Measurements from ENCODE around the gene LTO1. TPM values are rescaled to one million over a fixed set of nuclear protein-coding genes. Genes with fewer than 3 reads are reported as not detected.

LTO1 gene
- total and polyA plus RNA-seq, 2 of the 13 experiments (the other 11 are each of a cell fraction or from before 2014, with no cell fraction given): 11.8 to 15.0 TPM

- TF ChIP-seq ZNF362 (CRISPR knock-in tag; IDR thresholded peaks at IDR 0.05; ENCODE audit: borderline replicate concordance) (no peak), ZNF296 (CRISPR knock-in tag; conservative IDR thresholded peaks at IDR 0.05) (no peak), SNAI1 (CRISPR knock-in tag; IDR thresholded peaks at IDR 0.05; ENCODE audit: borderline replicate concordance) (peak; percentile 68; the same call in 1 of the 2 replicates), REXO4 (CRISPR knock-in tag; IDR thresholded peaks at IDR 0.05; ENCODE audit: borderline replicate concordance) (no peak), PRPF4 (IDR thresholded peaks at IDR 0.05; ENCODE audit: low read depth, low read length, poor library complexity, severe bottlenecking) (no peak), RFXANK (CRISPR knock-in tag; IDR thresholded peaks at IDR 0.05) (peak; percentile 98), SPEN (CRISPR knock-in tag; IDR thresholded peaks at IDR 0.05; ENCODE audit: low read depth) (peak; percentile 54; the same call in 1 of the 2 replicates), ZNF3 (CRISPR knock-in tag; IDR thresholded peaks at IDR 0.05) (no peak), ZGPAT (CRISPR knock-in tag; IDR thresholded peaks at IDR 0.05) (peak; percentile 79), PCBP2 (optimal IDR thresholded peaks at IDR 0.05; ENCODE audit: low read depth, low read length, poor library complexity, severe bottlenecking) (no peak), ETV5 (CRISPR knock-in tag; IDR thresholded peaks at IDR 0.05; ENCODE audit: borderline replicate concordance) (no peak), SATB2 (CRISPR knock-in tag; IDR thresholded peaks at IDR 0.05) (peak; percentile 80; the same call in 1 of the 2 replicates), RFXAP (CRISPR knock-in tag; IDR thresholded peaks at IDR 0.05; ENCODE audit: borderline replicate concordance) (peak; percentile 99), ZNF382 (CRISPR knock-in tag; IDR thresholded peaks at IDR 0.05; ENCODE audit: borderline replicate concordance) (no peak), MIER2 (CRISPR knock-in tag; IDR thresholded peaks at IDR 0.05) (0 out of 2 replicates have a peak, but pooled peaks have one; percentile 10), SRF (IDR thresholded peaks at IDR 0.05; ENCODE audit: low read depth, low read length) (no peak), ELF4 (CRISPR knock-in tag; IDR thresholded peaks at IDR 0.05; ENCODE audit: borderline replicate concordance) (no peak), BCL3 (CRISPR knock-in tag; IDR thresholded peaks at IDR 0.05) (no peak), ZNF547 (CRISPR knock-in tag; IDR thresholded peaks at IDR 0.05) (no peak), NFYC (CRISPR knock-in tag; IDR thresholded peaks at IDR 0.05) (no peak; the same call in 1 of the 2 replicates), ZBTB7B (CRISPR knock-in tag; IDR thresholded peaks at IDR 0.05) (peak; percentile 42; the same call in 1 of the 2 replicates), TCF7L2 (IDR thresholded peaks at IDR 0.05; ENCODE audit: low read depth, low read length) (no peak), CHD2 (IDR thresholded peaks at IDR 0.05; ENCODE audit: low read depth, low read length) (peak; percentile 47; the same call in 1 of the 2 replicates), ZEB1 (IDR thresholded peaks at IDR 0.05; ENCODE audit: insufficient replicate concordance, low read depth) (no peak), TRIM24 (CRISPR knock-in tag; IDR thresholded peaks at IDR 0.05) (no peak), FOXK1 (CRISPR knock-in tag; IDR thresholded peaks at IDR 0.05; ENCODE audit: borderline replicate concordance, low read depth) (peak; percentile 50; the same call in 1 of the 2 replicates), ZBTB25 (CRISPR knock-in tag; IDR thresholded peaks at IDR 0.05) (peak; percentile 62; the same call in 1 of the 2 replicates), ZMYM2 (CRISPR knock-in tag; IDR thresholded peaks at IDR 0.05) (no peak)
These were observed 34.1 kb downstream of the LTO1 start, which contains the start of gene CCND1 (continued) for GRCh38 chr11:69640995-69641581.

Data from HepG2 (cell line).